ENCODE results near the gene CBX4. TPM values are rescaled to one million over a fixed set of nuclear protein-coding genes. Genes with fewer than 3 reads are reported as not detected.

CBX4 gene
- total and polyA plus RNA-seq, 2 of the 13 experiments (the other 11 are each of a cell fraction or from before 2014, with no cell fraction given) = 25.8 to 50.8 TPM

DNA sequence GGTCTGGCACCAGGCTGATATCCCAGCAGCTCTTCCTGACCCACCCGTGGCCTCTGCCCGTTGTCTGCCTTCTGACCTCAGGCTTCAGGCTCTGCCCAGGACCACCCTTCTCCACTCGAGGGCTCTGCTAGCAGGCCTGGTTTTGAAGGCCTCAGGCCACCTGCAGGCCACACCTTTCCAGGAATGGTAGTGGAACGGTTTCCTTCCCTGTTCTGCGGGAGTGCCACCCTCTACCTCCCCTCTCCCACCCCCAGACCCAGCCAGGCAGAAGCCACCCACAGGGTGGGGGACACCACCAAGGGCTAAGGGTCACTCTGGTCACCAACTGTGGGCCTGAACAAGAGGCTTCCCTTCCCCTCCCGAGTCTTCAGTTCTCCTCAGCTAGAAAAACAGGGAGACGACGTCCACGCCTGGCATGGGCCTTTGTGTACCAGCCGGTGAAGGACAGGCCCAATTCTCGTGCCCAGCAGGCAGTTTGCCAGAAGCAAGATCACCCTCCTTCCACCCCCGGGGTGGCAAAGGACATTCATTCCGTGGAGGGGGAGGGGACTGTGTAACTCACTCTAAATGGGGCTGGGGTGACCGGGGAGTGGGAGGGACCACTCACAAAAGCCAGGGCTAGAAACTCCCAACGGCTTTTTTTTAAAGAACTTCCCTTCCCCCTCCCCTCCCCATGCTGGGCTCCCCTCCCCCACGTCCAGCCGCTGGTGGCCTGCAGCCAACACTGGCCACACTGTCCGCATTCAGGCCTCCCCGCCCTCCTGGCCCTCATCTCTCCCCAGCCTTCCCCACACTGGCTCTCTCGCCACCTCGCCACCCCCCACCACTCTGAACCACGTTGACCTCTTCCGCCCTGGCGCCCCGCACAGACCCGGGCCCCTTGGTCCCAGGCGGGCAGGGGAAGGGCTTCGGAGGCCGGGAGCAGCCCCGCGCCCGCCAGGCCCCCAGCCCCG lies 7.7 kb downstream of the CBX4 start (continued):
- TF ChIP-seq ZNF512 (CRISPR knock-in tag; IDR thresholded peaks at IDR 0.05) = no peak
- peak; percentile 18; the same call in 1 of the 2 replicates for TF ChIP-seq ZNF501 (CRISPR knock-in tag; IDR thresholded peaks at IDR 0.05)
- peak; percentile 71; the same call in 1 of the 2 replicates for TF ChIP-seq BCL3 (CRISPR knock-in tag; IDR thresholded peaks at IDR 0.05)
- TF ChIP-seq U2AF1 (optimal IDR thresholded peaks at IDR 0.05; ENCODE audit: low read depth, low read length) = peak; percentile 73
- TF ChIP-seq CBFB (CRISPR knock-in tag; IDR thresholded peaks at IDR 0.05) = no peak
- no peak for TF ChIP-seq GLI4 (CRISPR knock-in tag; IDR thresholded peaks at IDR 0.05; ENCODE audit: borderline replicate concordance)
- no peak for TF ChIP-seq SSRP1 (CRISPR knock-in tag; IDR thresholded peaks at IDR 0.05)
- TF ChIP-seq ZNF350 (CRISPR knock-in tag; IDR thresholded peaks at IDR 0.05; ENCODE audit: borderline replicate concordance, low read depth) = no peak; the same call in none of the 2 replicates
- TF ChIP-seq ZNF792 (CRISPR knock-in tag; IDR thresholded peaks at IDR 0.05) = peak; percentile 63; the same call in 1 of the 2 replicates
- no peak for TF ChIP-seq EEA1 (CRISPR knock-in tag; IDR thresholded peaks at IDR 0.05; ENCODE audit: borderline replicate concordance)
- TF ChIP-seq ZNF143 (CRISPR knock-in tag; IDR thresholded peaks at IDR 0.05) = no peak
- TF ChIP-seq POLR2AphosphoS5 (IDR thresholded peaks at IDR 0.05; ENCODE audit: low read depth, low read length) = peak; percentile 75
- no peak for TF ChIP-seq HNRNPH1 (optimal IDR thresholded peaks at IDR 0.05; ENCODE audit: low read depth, low read length)
- peak; percentile 22; the same call in 1 of the 2 replicates for TF ChIP-seq ZNF616 (CRISPR knock-in tag; IDR thresholded peaks at IDR 0.05; ENCODE audit: low read depth)
- no peak for TF ChIP-seq ZNF484 (CRISPR knock-in tag; IDR thresholded peaks at IDR 0.05; ENCODE audit: borderline replicate concordance, low read depth)
- no peak for TF ChIP-seq ZNF557 (CRISPR knock-in tag; IDR thresholded peaks at IDR 0.05)
- 0 out of 2 replicates have a peak, but pooled peaks have one; percentile 11 for TF ChIP-seq THAP9 (CRISPR knock-in tag; IDR thresholded peaks at IDR 0.05; ENCODE audit: borderline replicate concordance)
- TF ChIP-seq GTF3A (CRISPR knock-in tag; conservative IDR thresholded peaks at IDR 0.05) = 0 out of 2 replicates have a peak, but pooled peaks have one; percentile 13
- peak; percentile 18; the same call in 1 of the 2 replicates for TF ChIP-seq KDM2A (CRISPR knock-in tag; IDR thresholded peaks at IDR 0.05; ENCODE audit: borderline replicate concordance, low read depth)
- peak; percentile 13; the same call in 1 of the 2 replicates for TF ChIP-seq NR2F2 (IDR thresholded peaks at IDR 0.05; ENCODE audit: borderline replicate concordance, low read depth)
- TF ChIP-seq NFE2L1 (CRISPR knock-in tag; IDR thresholded peaks at IDR 0.05; ENCODE audit: borderline replicate concordance) = no peak
